ENCODE results near the gene SCO2.

- TF ChIP-seq CTCF (IDR thresholded peaks at IDR 0.05 in 2 of 3, conservative IDR thresholded peaks at IDR 0.05 in 1 of 3; ENCODE audit: borderline replicate concordance in 1 of 3, insufficient read depth in 1 of 3, low read depth in 2 of 3, low read length in 2 of 3) (no peak), EZH2 (IDR thresholded peaks at IDR 0.05) (no peak)
Observed at GRCh38 chr22:50535113-50535512, 9.7 kb upstream of the SCO2 start.

All from HCT116 (cell line).